Urinary bladder (tissue), 4 donors: ENCODE data around the gene MYBPC2. TPM values are rescaled to one million over a fixed set of nuclear protein-coding genes. Genes with fewer than 3 reads are reported as not detected.

Experiments
- DNase-seq: peaks from one replicate; pipeline ENCODE4 v3.0.0-alpha.2; 2015; ENCODE audit errors: extremely low spot score
- H3K27ac ChIP-seq: one replicate; pipeline ENCODE4 v1.5.1; 2013; ENCODE audit warnings: low read depth, mild to moderate bottlenecking, moderate library complexity
- H3K36me3 ChIP-seq: one replicate; pipeline ENCODE4 v1.6.1; 2013; ENCODE audit warnings: mild to moderate bottlenecking, moderate library complexity; ENCODE audit not compliant: insufficient read depth
- H3K4me1 ChIP-seq: one replicate; pipeline ENCODE4 v1.6.1; 2013; ENCODE audit warnings: mild to moderate bottlenecking, moderate library complexity; ENCODE audit not compliant: insufficient read depth
- H3K4me3 ChIP-seq: one replicate; pipeline ENCODE4 v1.5.1; 2013; ENCODE audit warnings: low read depth, low read length
- WGBS: extraction: QIAGEN DNeasy Blood & Tissue Kit; methylation state at CpG from one replicate; pipeline ENCODE4 v1.1.7; 2013; 5-methylcytosine and 5-hydroxymethylcytosine counted together
- polyA plus RNA-seq: library from polyadenylated mRNA; stranded (reverse); fragments of 200-250 nt; gene quantifications from one replicate; pipeline ENCODE4 v1.2.3, GENCODE V29; 2013
- total RNA-seq: library from RNA; depleted of rRNA; stranded (reverse); fragments of >200 nt; gene quantifications from one replicate; pipeline ENCODE4 v1.2.3, GENCODE V29; 2014
- donor health status: healthy with polysubstance abuse.
- donor health status: healthy.

MYBPC2 gene
- total and polyA plus RNA-seq, 2 donors: 0.14 to 0.69 TPM

DNA sequence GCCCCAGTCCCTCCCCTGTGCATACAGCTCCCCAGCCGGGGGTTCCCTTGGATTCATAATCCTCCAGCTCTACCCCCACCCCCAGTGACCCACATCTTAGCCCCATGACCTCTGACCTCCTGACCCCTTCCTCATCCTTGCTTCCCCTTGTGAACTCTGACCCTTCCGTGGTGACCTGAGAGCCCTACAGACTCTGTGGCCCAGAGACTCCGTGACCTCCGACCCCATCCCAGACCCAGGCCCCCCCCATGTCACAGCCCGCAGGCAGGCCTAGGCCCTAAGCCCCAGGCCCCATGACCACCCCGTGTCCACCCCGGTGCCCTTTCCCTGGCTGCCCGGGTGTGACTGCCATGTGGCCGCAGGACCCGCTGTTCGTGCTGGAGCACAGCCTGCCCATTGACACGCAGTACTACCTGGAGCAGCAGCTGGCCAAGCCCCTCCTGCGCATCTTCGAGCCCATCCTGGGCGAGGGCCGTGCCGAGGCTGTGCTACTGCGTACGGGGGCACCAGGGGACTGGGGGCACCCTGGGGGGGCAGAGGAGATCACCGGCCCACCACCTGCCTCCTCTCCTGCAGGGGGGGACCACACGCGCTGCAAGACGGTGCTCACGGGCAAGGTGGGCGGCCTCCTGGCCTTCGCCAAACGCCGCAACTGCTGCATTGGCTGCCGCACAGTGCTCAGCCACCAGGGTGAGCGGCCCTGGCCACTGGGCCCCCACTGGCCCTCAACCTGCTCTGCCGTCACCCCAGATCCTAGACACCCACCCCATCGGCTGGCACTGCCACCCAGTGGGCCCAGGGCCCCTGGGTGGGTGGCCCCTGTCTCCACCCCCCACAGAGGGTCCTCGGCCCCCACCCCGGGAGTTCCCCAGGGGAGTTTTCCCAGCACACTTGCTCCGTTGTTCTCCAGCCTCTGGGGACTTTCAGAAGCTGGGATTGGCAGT is 16.4 kb upstream of the MYBPC2 start:
- no peak overlapping the region for H3K4me3 ChIP-seq
- no peaks in the 10 kb centered on the region for H3K36me3 ChIP-seq
- DNase-seq: no peak
- H3K4me1 ChIP-seq: no peaks in the 10 kb centered on the region
- 86% methylated on average over 35 of the region's 35 CpGs for WGBS
- no peak overlapping the region for H3K27ac ChIP-seq

DNA sequence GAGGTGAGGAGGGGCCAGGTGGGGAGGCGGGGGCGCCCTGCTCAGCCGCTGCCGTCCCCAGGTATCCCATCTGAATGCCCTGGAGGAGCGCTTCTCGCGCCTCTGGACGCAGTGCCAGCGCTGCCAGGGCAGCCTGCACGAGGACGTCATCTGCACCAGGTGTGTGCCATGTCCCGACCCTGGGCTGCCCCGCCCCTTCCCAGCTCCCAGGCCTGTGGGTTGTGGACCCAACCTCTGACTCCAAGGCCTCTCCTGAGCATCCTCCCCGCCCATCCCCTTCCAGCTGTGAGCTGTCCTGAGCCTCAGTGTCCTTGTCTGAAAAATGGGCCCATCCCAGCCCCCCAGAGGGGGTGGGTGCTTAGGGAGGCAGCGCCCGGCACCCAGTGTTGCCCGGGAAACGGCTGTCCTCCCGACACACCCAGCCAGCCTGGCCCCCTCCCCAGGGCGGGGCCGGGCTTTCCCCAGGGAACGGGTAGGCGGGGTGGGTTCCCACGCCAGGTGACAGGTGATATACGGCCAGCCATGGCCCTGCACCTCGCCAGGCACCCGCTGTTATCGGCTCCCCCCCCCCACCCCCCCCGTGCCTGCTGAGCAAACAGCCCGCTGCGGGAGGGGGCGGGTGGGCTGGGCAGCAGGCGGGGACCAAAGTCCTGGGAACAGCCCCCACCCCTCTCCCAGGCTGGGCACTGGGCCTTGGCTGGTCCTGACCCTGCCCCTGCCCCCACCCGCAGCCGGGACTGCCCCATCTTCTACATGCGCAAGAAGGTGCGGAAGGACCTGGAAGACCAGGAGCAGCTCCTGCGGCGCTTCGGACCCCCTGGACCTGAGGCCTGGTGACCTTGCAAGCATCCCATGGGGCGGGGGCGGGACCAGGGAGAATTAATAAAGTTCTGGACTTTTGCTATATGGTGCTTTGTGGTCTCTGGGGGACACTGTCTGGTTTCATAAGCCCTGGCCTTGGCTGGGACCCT is 15.3 kb upstream of the MYBPC2 start:
- H3K4me1 ChIP-seq: no peaks in the 10 kb centered on the region
- WGBS: 65% methylated on average over 42 of the region's 42 CpGs

DNA sequence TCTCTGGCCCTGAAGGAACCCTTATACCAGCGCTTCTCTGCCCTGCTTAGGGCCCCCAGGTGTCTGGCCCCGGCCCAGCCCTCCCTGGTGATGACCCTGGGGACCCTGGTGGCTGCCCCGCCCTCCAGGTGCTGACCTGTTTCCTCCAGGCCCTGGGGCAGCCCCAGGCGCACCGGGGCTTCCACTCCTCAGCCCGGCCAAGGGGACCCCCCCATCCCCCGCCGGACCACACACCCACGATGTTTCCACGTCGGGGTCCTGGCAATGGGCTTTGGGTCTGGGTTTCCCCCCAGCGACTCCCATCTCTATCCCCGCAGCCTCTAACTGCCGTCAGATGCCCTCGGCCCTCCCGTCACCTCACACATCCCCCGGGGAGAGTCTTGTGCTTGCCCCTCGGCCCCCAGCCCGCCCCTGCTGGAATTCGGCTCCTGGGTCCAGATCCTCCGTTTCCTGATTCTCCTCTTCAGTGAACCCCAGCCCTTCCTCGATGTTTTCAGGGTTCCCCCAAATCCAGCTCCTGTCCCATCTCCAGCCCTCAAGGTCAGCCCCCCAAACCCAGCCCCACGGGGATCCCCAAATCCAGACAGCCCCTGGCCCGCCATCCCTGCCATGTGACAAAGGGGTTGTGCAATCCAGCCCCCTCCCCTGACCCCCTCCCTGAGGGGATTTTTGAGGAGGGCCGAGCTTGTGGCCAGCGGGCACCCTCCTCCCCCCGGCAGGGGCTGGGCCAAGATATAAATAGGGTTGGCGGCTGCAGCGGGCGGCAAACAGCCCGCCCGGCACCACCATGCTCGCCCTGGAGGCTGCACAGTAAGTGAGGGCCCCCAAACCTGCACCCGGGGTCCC is 14.3 kb upstream of the MYBPC2 start, which contains the start of gene SPIB:
TSS of gene SPIB (plus strand) at position 763 of the 846 bp plus-strand sequence. CDS start at position 788, 25 bp downstream.
- no peak for DNase-seq
- whole genome bisulfite sequencing: 20% methylated on average over 34 of the region's 34 CpGs
- Histone ChIP-seq H3K27ac (no peak within 1 kb of the TSS), H3K36me3 (no peaks in the 10 kb centered on the region), H3K4me1 (no peaks in the 10 kb centered on the region), H3K4me3 (no peak within 1 kb of the TSS)

More for the DNA sequence above, 15.3 kb upstream of the MYBPC2 start:
- DNase-seq: no peak
- Histone ChIP-seq H3K4me3 (no peak overlapping the region), H3K27ac (no peak overlapping the region), H3K36me3 (no peaks in the 10 kb centered on the region)

DNA sequence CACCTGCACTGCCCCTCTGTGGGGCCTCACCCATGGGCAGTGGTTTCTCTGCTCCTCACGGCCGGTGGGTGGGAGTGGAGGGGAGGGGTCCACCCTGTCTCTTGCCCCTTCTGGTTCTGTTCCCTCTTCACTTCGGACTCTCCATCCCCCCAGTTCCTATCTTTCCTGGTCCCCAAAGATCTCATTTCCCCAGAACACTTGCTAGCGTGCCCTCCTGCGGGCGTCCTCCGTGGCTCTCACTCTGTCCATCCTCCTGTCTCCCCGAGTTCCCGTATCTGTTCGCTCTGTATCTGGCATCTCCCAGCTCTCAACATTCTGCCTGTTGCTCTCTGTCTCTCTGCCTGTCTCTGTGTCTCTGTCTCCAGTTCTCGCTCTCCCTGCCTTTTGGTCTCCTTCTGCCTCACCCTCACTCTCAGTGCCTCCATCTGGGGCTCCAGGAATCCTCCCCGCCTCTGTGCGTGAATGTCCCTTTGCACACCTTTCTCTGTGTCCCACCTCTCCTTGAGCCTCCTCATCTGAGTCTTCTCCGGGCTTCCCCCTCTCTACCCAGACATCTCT is 13.6 kb upstream of the MYBPC2 start:
- 6% methylated on average over 14 of the region's 14 CpGs for WGBS
- no peak for DNase-seq
- Histone ChIP-seq H3K4me3 (no peak overlapping the region), H3K27ac (no peak overlapping the region), H3K4me1 (no peaks in the 10 kb centered on the region), H3K36me3 (no peaks in the 10 kb centered on the region)

DNA sequence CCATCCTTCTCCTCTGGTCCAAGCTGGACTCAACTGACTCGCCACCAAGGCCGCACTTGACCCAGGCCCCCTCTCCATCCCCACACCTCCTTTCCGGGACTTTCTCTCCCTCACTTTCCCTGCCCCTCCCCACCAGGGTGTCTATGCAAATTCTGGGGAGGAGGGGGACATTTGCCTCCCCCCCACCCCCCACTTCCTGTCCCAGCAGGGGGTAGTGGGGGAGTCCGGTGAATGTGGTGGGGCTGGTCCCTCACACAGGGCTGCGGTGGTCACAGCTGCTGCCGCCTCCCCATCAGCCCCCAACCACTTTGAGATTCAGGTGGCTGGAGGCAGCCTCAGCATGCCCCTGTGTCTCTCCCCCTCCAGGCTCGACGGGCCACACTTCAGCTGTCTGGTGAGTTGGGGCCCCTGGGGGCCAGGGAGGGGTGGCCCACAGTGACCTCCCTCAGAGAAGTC is 13.1 kb upstream of the MYBPC2 start:
- no peaks in the 10 kb centered on the region for H3K4me1 ChIP-seq
- no peak for DNase-seq
- WGBS: 9% methylated on average over 8 of the region's 8 CpGs
- H3K36me3 ChIP-seq: no peaks in the 10 kb centered on the region
- no peak overlapping the region for H3K27ac ChIP-seq
- H3K4me3 ChIP-seq: no peak overlapping the region

DNA sequence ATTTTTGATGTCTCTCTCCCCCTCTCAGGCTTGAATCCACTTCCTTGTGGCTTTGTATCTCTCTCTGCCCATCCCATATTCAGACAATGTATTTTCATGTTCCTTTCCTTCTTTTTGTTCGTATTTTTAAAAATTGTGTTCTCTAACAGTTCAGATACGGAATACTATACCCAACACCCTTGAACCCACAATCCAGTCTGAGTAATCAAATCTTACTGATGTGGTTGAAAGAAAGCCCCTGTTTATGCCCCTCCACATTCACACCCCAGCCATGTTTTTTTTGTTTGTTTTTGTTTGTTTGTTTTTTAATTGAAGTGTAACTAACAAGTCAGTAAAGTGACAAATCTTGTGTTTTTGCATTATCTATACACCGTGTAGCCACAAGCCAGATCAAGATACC is 12.6 kb upstream of the MYBPC2 start:
- Histone ChIP-seq H3K4me1 (no peaks in the 10 kb centered on the region), H3K27ac (no peak overlapping the region), H3K4me3 (no peak overlapping the region), H3K36me3 (no peaks in the 10 kb centered on the region)
- DNase-seq: no peak
- 38% methylated on average over 3 of the region's 3 CpGs for WGBS

DNA sequence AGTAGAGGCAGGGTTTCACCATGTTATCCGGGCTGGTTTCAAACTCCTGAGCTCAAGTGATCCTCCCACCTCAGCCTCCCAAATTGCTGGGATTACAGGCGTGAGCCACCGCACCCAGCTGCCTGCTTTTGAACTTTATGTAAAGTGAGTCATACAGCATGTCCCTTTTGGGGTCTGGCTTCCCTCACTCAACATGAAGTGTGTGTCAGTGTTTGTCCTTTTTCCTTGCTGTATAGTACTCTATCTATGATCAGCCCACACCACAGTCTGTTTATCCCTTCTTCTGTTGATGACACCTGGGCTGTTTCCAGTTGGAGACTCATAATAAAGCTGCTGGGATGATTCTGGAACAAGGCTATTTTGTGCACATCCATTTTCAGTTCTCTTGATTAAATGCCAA is 11.9 kb upstream of the MYBPC2 start:
- 60% methylated on average over 3 of the region's 3 CpGs for WGBS
- no peak for DNase-seq
- H3K4me1 ChIP-seq: no peaks in the 10 kb centered on the region

DNA sequence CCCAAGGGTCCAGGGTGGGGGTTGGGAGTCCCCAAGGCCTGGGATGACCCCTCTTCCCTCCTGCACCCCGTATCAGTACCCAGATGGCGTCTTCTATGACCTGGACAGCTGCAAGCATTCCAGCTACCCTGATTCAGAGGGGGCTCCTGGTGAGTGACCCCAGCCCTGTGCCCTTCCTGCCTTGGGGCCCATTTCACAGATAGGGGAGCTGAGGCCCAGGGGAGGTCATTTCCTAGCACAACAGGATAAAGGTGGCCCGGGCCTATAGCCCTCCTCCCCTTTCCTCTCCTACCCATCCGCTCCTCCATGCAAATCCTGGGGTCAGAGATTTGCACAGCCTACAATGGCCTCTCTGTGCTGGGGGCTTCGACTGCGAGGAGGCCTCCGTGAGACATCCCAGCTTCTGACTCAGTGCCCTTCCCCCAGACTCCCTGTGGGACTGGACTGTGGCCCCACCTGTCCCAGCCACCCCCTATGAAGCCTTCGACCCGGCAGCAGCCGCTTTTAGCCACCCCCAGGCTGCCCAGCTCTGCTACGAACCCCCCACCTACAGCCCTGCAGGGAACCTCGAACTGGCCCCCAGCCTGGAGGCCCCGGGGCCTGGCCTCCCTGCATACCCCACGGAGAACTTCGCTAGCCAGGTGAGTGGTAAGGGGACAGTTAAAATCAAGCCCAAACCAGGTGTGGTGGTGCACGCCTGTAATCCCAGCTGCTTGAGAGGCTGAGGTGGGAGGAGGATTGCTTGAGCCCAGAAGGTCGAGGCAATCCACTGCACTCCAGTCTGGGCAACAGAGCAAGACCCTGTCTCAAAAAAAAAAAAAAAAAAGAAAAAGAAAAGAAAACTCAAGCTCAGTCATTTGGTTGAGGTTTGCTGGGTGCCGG is 10.1 kb upstream of the MYBPC2 start:
- Histone ChIP-seq H3K27ac (no peak overlapping the region), H3K36me3 (no peaks in the 10 kb centered on the region), H3K4me3 (no peak overlapping the region), H3K4me1 (no peaks in the 10 kb centered on the region)
- DNase-seq: no peak
- 82% methylated on average over 18 of the region's 18 CpGs for WGBS

More for the DNA sequence above, 11.9 kb upstream of the MYBPC2 start:
- Histone ChIP-seq H3K4me3 (no peak overlapping the region), H3K36me3 (no peaks in the 10 kb centered on the region), H3K27ac (no peak overlapping the region)

DNA sequence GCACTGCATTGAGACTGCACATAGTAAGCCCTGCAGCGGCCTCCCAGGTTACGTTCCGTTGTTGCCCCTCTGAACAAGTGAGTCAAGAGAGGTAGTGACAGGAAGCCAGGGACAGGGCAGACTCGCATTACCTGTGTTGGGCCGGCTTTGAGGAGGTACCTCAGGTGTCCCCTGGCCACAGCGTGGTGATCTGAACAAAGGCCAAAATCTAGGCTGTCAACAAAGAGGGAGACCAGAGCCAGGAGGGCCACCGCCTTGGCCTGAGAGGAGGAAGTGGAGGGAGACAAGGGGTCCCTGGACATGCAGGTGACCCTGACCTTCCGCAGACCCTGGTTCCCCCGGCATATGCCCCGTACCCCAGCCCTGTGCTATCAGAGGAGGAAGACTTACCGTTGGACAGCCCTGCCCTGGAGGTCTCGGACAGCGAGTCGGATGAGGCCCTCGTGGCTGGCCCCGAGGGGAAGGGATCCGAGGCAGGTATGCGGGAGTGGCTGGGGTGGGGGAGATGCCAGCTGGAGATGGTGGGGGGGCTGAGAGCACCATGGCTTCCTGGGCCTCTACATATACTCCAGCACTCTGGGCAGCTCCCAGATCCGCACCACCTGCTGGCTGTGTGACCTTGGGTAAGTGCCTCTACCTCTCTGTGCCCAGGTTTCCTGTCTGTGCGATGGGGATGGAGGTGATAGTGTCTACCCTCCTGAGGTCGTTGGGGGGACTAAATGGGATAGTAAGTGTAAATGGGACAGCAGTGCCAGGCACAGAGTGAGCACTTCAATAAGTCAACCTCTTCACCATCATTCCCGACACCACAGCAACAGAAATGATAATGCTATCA is 9.2 kb upstream of the MYBPC2 start:
- Histone ChIP-seq H3K36me3 (no peaks in the 10 kb centered on the region), H3K27ac (no peak overlapping the region), H3K4me3 (no peak overlapping the region), H3K4me1 (no peaks in the 10 kb centered on the region)
- 84% methylated on average over 22 of the region's 22 CpGs for WGBS
- DNase-seq: no peak

DNA sequence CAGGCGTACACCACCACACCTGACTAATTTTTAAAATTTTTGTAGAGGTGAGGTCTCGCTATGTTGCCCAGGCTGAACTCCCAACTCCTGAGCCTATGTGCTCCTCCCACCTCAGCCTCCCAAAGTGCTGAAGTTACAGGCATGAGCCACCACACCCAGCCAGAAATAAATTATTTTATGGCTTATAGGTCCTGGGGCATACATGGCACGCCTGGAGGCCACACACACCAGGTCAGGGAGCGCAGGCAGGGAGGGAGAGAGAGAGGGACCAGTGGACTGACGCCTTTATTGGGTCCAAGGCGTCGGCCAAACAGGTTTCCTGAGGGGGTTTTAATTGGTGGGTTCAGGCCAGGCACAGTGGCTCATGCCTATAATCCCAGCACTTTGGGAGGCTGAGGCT is 7.1 kb upstream of the MYBPC2 start:
- no peak overlapping the region for H3K27ac ChIP-seq
- DNase-seq: no peak
- no peaks in the 10 kb centered on the region for H3K4me1 ChIP-seq
- H3K4me3 ChIP-seq: no peak overlapping the region
- H3K36me3 ChIP-seq: no peaks in the 10 kb centered on the region
- 59% methylated on average over 7 of the region's 7 CpGs for WGBS

DNA sequence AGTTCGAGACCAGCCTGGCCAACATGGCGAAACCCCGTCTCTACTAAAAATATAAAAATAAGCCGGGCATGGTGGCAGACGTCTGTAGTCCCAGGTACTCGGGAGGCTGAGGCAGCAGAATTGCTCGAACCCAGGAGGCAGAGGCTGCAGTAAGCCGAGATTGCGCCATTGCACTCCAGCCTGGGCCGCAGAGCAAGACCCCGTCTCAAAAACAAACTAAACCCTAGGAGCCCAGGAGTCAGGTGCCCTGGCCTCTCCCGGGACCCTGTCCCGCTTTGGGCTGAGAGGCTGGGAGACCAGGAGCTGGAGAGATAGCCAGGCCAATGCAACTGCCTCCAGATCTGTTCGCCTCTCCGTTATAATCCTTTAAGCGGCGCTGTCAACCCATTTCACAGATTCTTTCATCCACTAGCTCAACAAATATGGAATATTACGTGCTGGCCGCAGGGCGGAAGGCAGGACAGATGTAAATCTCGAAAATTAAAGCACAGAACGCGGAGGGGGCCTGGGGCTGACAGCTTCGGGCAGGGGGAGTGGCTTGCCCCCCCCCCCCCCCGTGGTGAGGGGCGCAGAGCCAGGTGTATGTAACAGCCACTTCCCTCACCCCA is 5.3 kb upstream of the MYBPC2 start:
- no peaks in the 10 kb centered on the region for H3K36me3 ChIP-seq
- 79% methylated on average over 26 of the region's 26 CpGs for WGBS
- H3K4me1 ChIP-seq: no peaks in the 10 kb centered on the region
- no peak overlapping the region for H3K27ac ChIP-seq
- DNase-seq: no peak
- no peak overlapping the region for H3K4me3 ChIP-seq
